Thoracic aorta (tissue), 2 donors: ENCODE data around the gene SPSB3. TPM values are rescaled to one million over a fixed set of nuclear protein-coding genes. Genes with fewer than 3 reads are reported as not detected.

Source experiments
- ATAC-seq: fragments of 150-250 bp; one replicate; pipeline ENCODE4 v1.8.0; 2017; ENCODE audit warnings: low read depth; ENCODE audit not compliant: insufficient number of reproducible peaks, low FRiP score
- DNase-seq: peaks from one replicate; pipeline ENCODE4 v3.0.0-alpha.2; 2020; ENCODE audit warnings: low spot score
- H3K27ac ChIP-seq, 2 donors: fragments of 200-600 bp; sonication (generic); 1 replicate in 1 of 2; 2 replicates in 1 of 2; pipeline ENCODE4 v1.5.1; 2016; ENCODE audit warnings: mild to moderate bottlenecking in 2 of 2, moderate library complexity in 2 of 2
- H3K27me3 ChIP-seq: fragments of 200-600 bp; sonication (generic); replicated peaks from 2 replicates; pipeline ENCODE4 v1.6.0; 2016; ENCODE audit warnings: mild to moderate bottlenecking; ENCODE audit not compliant: insufficient read depth
- H3K36me3 ChIP-seq: fragments of 200-600 bp; sonication (generic); one replicate; pipeline ENCODE4 v1.5.1; 2016
- H3K4me1 ChIP-seq, 2 donors: fragments of 200-600 bp; sonication (generic); 1 replicate in 1 of 2; 2 replicates in 1 of 2; pipeline versions ENCODE4 v1.5.1 to v1.6.0; 2016; ENCODE audit warnings: low read depth in 2 of 2, mild to moderate bottlenecking in 1 of 2; ENCODE audit not compliant: control insufficient read depth in 1 of 2
- H3K4me3 ChIP-seq: fragments of 200-600 bp; sonication (generic); 2 replicates; pipeline ENCODE4 v1.5.1; 2016; ENCODE audit warnings: mild to moderate bottlenecking
- H3K9me3 ChIP-seq: fragments of 200-600 bp; sonication (generic); 2 replicates; pipeline ENCODE4 v1.5.1; 2016
- CTCF ChIP-seq: fragments of 200-600 bp; sonication (generic); IDR thresholded peaks from one replicate; pipeline ENCODE4 v1.5.1; 2019; ENCODE audit warnings: antibody characterized with exemption
- total RNA-seq, 2 donors: library from RNA; depleted of rRNA; stranded (reverse); fragments of >200 nt; gene quantifications; one replicate each; pipeline versions ENCODE4 v1.1.0 to v1.2.3, GENCODE V29; 2016

SPSB3 gene
- total RNA-seq, 2 donors from 2014 or later: 60.9 to 79.3 TPM

GRCh38 chr16:1822801-1823200, 40.4 kb upstream of the SPSB3 start:
- no peaks in the 10 kb centered on the region for H3K27me3 ChIP-seq
- DNase-seq (no peak), ATAC-seq (no peak)
- H3K9me3 ChIP-seq: no peaks in the 10 kb centered on the region
- H3K36me3 ChIP-seq: peaks cover 45% of the 10 kb centered on the region
- peaks cover 11 to 27% of the 10 kb centered on the region in 2 donors for H3K4me1 ChIP-seq
- TF ChIP-seq CTCF: no peak
- H3K4me3 ChIP-seq: no peak overlapping the region
- H3K27ac ChIP-seq: no peak overlapping the region

DNA sequence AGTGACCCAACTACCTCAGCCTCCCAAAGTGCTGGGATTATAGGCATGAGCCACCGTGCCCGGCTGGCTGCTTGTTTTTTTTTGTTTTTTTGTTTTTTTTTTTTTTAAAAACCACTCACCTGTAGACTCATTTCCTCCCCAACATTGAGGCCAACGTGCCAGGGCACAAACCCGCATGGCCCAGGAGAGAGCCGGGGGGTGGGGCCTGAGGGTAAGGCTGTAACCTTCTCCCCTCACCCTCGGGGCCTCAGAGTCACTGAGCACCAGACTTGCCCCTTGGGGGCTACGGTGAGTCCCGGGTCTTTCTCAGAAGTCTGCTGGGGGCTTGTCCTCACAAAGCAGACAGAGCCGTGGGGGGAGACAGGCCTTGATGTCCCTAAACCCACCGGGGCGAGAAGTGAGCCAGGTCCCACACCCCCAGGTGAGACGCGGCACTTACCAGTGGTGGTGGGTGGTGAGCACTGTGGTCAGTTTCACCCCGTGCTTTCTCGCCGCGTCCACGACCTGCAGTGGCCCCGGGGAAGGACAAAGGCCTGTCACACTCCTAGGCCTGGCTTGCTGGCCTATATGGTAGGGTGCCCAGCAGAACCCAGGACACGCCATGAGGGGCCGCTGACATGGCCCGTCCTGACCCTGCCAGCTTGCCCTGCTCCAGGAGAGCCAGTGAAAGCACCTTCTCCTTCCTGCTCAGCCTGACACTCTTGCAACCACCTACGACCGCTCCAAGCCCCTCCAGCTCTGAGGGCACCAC, 39.7 kb upstream of the SPSB3 start:
- peaks cover 50% of the 10 kb centered on the region for H3K36me3 ChIP-seq
- DNase-seq: no peak

DNA sequence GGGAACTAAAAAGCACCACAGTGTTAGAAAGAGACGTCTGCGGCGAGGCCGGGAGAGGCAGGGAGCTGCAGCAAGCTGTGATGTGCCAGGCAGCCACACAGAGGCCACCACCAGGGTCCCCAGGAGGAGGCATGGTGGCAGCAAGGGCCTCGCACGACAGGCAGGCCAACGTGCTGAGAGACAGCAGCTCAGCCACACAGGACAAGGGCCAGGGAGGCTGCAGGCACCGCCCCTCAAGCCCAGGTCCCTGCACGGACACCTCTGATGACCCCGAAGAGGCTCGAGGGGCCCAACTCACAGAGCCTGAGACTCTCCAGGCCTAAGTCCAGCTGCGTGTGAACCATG, 38.5 kb upstream of the SPSB3 start:
- no peak for TF ChIP-seq CTCF
- H3K36me3 ChIP-seq: peaks cover 61% of the 10 kb centered on the region
- peaks cover 8 to 23% of the 10 kb centered on the region in 2 donors for H3K4me1 ChIP-seq
- H3K27ac ChIP-seq: no peak overlapping the region
- H3K27me3 ChIP-seq: no peaks in the 10 kb centered on the region
- no peak for DNase-seq
- ATAC-seq: no peak
- H3K4me3 ChIP-seq: no peak overlapping the region
- no peaks in the 10 kb centered on the region for H3K9me3 ChIP-seq

More for the DNA sequence above, 39.7 kb upstream of the SPSB3 start:
- ATAC-seq: no peak
- Histone ChIP-seq H3K4me1 (peaks cover 8 to 23% of the 10 kb centered on the region in 2 donors), H3K27ac (no peak overlapping the region), H3K9me3 (no peaks in the 10 kb centered on the region), H3K4me3 (no peak overlapping the region), H3K27me3 (no peaks in the 10 kb centered on the region)
- TF ChIP-seq CTCF: no peak

GRCh38 chr16:1820096-1820945, 38.0 kb upstream of the SPSB3 start:
- H3K36me3 ChIP-seq: peaks cover 61% of the 10 kb centered on the region
- peaks cover 3 to 17% of the 10 kb centered on the region in 2 donors for H3K4me1 ChIP-seq
- no peaks in the 10 kb centered on the region for H3K27me3 ChIP-seq
- no peak for TF ChIP-seq CTCF
- no peaks in the 10 kb centered on the region for H3K9me3 ChIP-seq
- no peak overlapping the region for H3K4me3 ChIP-seq
- no peak for DNase-seq
- ATAC-seq: no peak
- H3K27ac ChIP-seq: no peak overlapping the region

DNA sequence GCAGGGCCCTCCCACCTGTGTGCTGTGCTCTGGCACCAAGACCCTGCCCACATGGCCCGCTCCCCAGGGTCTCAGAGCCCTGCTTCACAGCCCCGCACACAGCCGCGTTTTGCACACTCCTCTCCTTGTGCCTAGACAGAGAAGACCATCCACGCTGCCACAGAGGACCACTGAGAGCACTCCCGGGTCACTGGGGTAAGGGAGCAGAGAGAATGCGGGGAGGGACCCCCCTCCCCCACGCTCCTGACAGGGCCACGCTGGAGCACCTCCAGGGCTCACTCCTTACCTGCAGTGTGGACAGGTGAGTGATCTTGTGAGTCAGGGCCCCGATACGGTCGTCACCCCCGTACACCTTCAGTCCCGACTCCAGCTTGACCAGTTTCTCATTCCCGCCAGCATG, 37.2 kb upstream of the SPSB3 start:
- H3K36me3 ChIP-seq: peaks cover 61% of the 10 kb centered on the region

More for the DNA sequence above, 37.2 kb upstream of the SPSB3 start:
- no peak for TF ChIP-seq CTCF
- no peak overlapping the region for H3K27ac ChIP-seq
- peaks cover 0 to 10% of the 10 kb centered on the region in 2 donors for H3K4me1 ChIP-seq
- H3K9me3 ChIP-seq: no peaks in the 10 kb centered on the region
- no peak overlapping the region for H3K4me3 ChIP-seq
- DNase-seq (no peak), ATAC-seq (no peak)
- no peaks in the 10 kb centered on the region for H3K27me3 ChIP-seq
